HepG2 (cell line): Measurements from ENCODE around the gene ACER3. TPM values are rescaled to one million over a fixed set of nuclear protein-coding genes. Genes with fewer than 3 reads are reported as not detected.

ENCODE experiments used
- ERF ChIP-seq: IDR thresholded peaks from 2 replicates; pipeline ENCODE4 v1.6.1; 2018; ENCODE audit warnings: missing biosample characterization, missing genetic modification reagents
- HOXD1 ChIP-seq: sonication (generic); formaldehyde crosslinking; IDR thresholded peaks from 2 replicates; pipeline ENCODE4 v1.5.0; 2020; ENCODE audit warnings: missing genetic modification reagents
- KDM4B ChIP-seq: sonication (generic); formaldehyde crosslinking; IDR thresholded peaks from 2 replicates; pipeline ENCODE4 v1.4.0; 2020; ENCODE audit warnings: missing genetic modification reagents
- NKX3-1 ChIP-seq: sonication (generic); formaldehyde crosslinking; IDR thresholded peaks from 2 replicates; pipeline ENCODE4 v1.5.0; 2020; ENCODE audit warnings: missing genetic modification reagents
- PAWR ChIP-seq: sonication (generic); formaldehyde crosslinking; IDR thresholded peaks from 2 replicates; pipeline ENCODE4 v1.4.0; 2020; ENCODE audit warnings: missing genetic modification reagents, mild to moderate bottlenecking, borderline replicate concordance
- SMAD1 ChIP-seq: sonication (generic); formaldehyde crosslinking; IDR thresholded peaks from 2 replicates; pipeline ENCODE4 v1.4.0; 2020; ENCODE audit warnings: missing genetic modification reagents, low read depth, mild to moderate bottlenecking, borderline replicate concordance
- SUZ12 ChIP-seq: fragments of 150-350 bp; IDR thresholded peaks from 2 replicates; pipeline ENCODE4 v1.6.1; 2014; ENCODE audit warnings: low read depth, low read length
- ZNF589 ChIP-seq: sonication (generic); formaldehyde crosslinking; conservative IDR thresholded peaks from 2 replicates; pipeline ENCODE4 v1.8.0; 2022; ENCODE audit warnings: mild to moderate bottlenecking, moderate library complexity, missing genetic modification reagents
- ZNF713 ChIP-seq: sonication (generic); formaldehyde crosslinking; IDR thresholded peaks from 2 replicates; pipeline ENCODE4 v1.4.0; 2020; ENCODE audit warnings: mild to moderate bottlenecking, missing genetic modification reagents
- ZNF775 ChIP-seq: sonication (generic); formaldehyde crosslinking; IDR thresholded peaks from 2 replicates; pipeline ENCODE4 v1.4.0; 2020; ENCODE audit warnings: missing genetic modification reagents, mild to moderate bottlenecking, moderate library complexity, borderline replicate concordance
- ZNF792 ChIP-seq: IDR thresholded peaks from 2 replicates; pipeline ENCODE4 v1.6.1; 2016
- polyA plus RNA-seq, 8 experiments: library from polyadenylated mRNA; depleted of rRNA in 3 of 8; stranded (reverse) in 7 of 8; unstranded in 1 of 8; fragments of >200 nt; fragmentation: Illumina TruSeq in 4 of 8; extraction: Trizol in 4 of 8; gene quantifications; 2 replicates each; pipeline versions ENCODE4 v1.2.1 to v1.2.3, GENCODE V29; 2011 to 2016; ENCODE audit warnings: low read depth in 4 of 8, missing spikeins in 1 of 8, mixed read lengths in 1 of 8; ENCODE audit not compliant: insufficient read depth in 1 of 8
- total RNA-seq, 5 experiments: library from RNA; depleted of rRNA; stranded (reverse); fragments of >200 nt; fragmentation: Illumina TruSeq; extraction: Trizol; gene quantifications; 2 replicates each; pipeline ENCODE4 v1.2.3, GENCODE V29; 2016; ENCODE audit warnings: low read depth in 1 of 5
- TF ChIP-seq, protein P1 (sequence below), 2 experiments: sonication (generic) in 1 of 2; formaldehyde crosslinking in 1 of 2; IDR thresholded peaks; 2 replicates each; pipeline versions ENCODE4 v1.4.0 to v1.6.1; 2018 to 2020; ENCODE audit warnings: missing genetic modification reagents in 2 of 2, borderline replicate concordance in 1 of 2, low read depth in 1 of 2, mild to moderate bottlenecking in 1 of 2, missing biosample characterization in 1 of 2
- TF ChIP-seq, protein P2 (sequence below): sonication (generic); formaldehyde crosslinking; IDR thresholded peaks from 2 replicates; pipeline ENCODE4 v1.5.0; 2020; ENCODE audit warnings: mild to moderate bottlenecking, low read depth, missing genetic modification reagents, borderline replicate concordance
- TF ChIP-seq, protein P3 (sequence below): sonication (generic); formaldehyde crosslinking; IDR thresholded peaks from 2 replicates; pipeline ENCODE4 v1.4.0; 2020; ENCODE audit warnings: missing genetic modification reagents
- TF ChIP-seq, protein P4 (sequence below): sonication (generic); formaldehyde crosslinking; IDR thresholded peaks from 2 replicates; pipeline ENCODE4 v1.5.0; 2020; ENCODE audit warnings: mild to moderate bottlenecking, missing genetic modification reagents, borderline replicate concordance

The ACER3 gene
- total and polyA plus RNA-seq, 2 of the 13 experiments (the other 11 are each of a cell fraction or from before 2014, with no cell fraction given): 6.0 to 9.8 TPM

DNA sequence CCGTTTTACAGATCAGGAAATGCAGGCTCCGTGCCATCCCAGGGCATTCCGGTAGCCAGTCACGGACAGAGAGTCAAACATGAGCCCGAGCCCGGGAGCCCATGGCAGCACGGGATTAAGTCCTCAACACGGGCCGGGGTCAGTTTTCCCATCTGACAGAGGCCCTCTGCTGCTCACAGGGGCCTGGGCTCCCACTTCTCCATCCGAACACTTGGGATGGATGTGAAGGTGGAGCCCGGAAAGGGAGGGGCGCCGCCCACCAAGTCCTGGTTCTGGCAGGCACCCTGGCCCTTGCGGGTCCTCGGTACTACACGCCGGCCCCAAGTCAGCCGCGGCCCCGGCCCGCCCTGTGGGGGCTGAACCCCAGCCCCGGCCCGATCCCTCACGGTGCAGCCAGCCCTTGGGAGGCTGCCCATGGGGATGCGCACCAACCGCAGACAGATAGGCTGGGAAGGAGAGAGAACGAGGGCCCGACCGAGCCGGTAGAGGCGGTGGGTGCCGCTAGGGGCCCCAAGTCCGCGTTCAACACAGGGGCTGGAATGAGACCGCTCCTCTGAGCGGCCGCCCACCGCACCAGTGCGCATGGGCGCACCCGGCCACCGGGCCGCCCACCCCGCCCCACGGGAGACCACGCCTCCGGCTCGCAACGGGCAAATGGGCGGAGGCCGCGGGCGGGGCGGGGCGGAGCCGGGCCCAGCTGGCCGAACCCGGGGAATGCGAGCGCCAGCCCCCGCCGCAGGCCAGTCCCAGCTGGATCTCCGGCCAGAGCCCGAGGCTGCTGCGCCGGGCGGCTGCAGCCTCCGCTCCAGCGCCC, 205.7 kb downstream of the ACER3 start, which contains the start of gene CAPN5 (continued):
- TF ChIP-seq, protein P1, sequence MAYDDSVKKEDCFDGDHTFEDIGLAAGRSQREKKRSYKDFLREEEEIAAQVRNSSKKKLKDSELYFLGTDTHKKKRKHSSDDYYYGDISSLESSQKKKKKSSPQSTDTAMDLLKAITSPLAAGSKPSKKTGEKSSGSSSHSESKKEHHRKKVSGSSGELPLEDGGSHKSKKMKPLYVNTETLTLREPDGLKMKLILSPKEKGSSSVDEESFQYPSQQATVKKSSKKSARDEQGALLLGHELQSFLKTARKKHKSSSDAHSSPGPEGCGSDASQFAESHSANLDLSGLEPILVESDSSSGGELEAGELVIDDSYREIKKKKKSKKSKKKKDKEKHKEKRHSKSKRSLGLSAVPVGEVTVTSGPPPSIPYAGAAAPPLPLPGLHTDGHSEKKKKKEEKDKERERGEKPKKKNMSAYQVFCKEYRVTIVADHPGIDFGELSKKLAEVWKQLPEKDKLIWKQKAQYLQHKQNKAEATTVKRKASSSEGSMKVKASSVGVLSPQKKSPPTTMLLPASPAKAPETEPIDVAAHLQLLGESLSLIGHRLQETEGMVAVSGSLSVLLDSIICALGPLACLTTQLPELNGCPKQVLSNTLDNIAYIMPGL (CRISPR knock-in tag; IDR thresholded peaks at IDR 0.05; ENCODE audit: borderline replicate concordance in 1 of 2, low read depth in 1 of 2): peak; percentile 62 to 64; a peak in 3 of 4 replicates
- no peak for TF ChIP-seq ZNF589 (CRISPR knock-in tag)
- peak; percentile 60; the same call in 1 of the 2 replicates for TF ChIP-seq SMAD1 (CRISPR knock-in tag)
- peak; percentile 66 for TF ChIP-seq ERF (CRISPR knock-in tag)
- TF ChIP-seq HOXD1 (CRISPR knock-in tag): no peak
- no peak for TF ChIP-seq ZNF792 (CRISPR knock-in tag)
- TF ChIP-seq PAWR (CRISPR knock-in tag): no peak
- TF ChIP-seq, protein P2, sequence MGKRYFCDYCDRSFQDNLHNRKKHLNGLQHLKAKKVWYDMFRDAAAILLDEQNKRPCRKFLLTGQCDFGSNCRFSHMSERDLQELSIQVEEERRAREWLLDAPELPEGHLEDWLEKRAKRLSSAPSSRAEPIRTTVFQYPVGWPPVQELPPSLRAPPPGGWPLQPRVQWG (CRISPR knock-in tag): no peak
- TF ChIP-seq, protein P3, sequence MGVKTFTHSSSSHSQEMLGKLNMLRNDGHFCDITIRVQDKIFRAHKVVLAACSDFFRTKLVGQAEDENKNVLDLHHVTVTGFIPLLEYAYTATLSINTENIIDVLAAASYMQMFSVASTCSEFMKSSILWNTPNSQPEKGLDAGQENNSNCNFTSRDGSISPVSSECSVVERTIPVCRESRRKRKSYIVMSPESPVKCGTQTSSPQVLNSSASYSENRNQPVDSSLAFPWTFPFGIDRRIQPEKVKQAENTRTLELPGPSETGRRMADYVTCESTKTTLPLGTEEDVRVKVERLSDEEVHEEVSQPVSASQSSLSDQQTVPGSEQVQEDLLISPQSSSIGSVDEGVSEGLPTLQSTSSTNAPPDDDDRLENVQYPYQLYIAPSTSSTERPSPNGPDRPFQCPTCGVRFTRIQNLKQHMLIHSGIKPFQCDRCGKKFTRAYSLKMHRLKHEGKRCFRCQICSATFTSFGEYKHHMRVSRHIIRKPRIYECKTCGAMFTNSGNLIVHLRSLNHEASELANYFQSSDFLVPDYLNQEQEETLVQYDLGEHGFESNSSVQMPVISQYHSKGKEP (CRISPR knock-in tag): no peak
- TF ChIP-seq, protein P4, sequence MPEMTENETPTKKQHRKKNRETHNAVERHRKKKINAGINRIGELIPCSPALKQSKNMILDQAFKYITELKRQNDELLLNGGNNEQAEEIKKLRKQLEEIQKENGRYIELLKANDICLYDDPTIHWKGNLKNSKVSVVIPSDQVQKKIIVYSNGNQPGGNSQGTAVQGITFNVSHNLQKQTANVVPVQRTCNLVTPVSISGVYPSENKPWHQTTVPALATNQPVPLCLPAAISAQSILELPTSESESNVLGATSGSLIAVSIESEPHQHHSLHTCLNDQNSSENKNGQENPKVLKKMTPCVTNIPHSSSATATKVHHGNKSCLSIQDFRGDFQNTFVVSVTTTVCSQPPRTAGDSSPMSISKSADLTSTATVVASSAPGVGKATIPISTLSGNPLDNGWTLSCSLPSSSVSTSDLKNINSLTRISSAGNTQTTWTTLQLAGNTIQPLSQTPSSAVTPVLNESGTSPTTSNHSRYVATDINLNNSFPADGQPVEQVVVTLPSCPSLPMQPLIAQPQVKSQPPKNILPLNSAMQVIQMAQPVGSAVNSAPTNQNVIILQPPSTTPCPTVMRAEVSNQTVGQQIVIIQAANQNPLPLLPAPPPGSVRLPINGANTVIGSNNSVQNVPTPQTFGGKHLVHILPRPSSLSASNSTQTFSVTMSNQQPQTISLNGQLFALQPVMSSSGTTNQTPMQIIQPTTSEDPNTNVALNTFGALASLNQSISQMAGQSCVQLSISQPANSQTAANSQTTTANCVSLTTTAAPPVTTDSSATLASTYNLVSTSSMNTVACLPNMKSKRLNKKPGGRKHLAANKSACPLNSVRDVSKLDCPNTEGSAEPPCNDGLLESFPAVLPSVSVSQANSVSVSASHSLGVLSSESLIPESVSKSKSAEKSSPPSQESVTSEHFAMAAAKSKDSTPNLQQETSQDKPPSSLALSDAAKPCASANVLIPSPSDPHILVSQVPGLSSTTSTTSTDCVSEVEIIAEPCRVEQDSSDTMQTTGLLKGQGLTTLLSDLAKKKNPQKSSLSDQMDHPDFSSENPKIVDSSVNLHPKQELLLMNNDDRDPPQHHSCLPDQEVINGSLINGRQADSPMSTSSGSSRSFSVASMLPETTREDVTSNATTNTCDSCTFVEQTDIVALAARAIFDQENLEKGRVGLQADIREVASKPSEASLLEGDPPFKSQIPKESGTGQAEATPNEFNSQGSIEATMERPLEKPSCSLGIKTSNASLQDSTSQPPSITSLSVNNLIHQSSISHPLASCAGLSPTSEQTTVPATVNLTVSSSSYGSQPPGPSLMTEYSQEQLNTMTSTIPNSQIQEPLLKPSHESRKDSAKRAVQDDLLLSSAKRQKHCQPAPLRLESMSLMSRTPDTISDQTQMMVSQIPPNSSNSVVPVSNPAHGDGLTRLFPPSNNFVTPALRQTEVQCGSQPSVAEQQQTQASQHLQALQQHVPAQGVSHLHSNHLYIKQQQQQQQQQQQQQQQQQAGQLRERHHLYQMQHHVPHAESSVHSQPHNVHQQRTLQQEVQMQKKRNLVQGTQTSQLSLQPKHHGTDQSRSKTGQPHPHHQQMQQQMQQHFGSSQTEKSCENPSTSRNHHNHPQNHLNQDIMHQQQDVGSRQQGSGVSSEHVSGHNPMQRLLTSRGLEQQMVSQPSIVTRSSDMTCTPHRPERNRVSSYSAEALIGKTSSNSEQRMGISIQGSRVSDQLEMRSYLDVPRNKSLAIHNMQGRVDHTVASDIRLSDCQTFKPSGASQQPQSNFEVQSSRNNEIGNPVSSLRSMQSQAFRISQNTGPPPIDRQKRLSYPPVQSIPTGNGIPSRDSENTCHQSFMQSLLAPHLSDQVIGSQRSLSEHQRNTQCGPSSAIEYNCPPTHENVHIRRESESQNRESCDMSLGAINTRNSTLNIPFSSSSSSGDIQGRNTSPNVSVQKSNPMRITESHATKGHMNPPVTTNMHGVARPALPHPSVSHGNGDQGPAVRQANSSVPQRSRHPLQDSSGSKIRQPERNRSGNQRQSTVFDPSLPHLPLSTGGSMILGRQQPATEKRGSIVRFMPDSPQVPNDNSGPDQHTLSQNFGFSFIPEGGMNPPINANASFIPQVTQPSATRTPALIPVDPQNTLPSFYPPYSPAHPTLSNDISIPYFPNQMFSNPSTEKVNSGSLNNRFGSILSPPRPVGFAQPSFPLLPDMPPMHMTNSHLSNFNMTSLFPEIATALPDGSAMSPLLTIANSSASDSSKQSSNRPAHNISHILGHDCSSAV (CRISPR knock-in tag): no peak
- no peak for TF ChIP-seq NKX3-1 (CRISPR knock-in tag)
- no peak for TF ChIP-seq ZNF713 (CRISPR knock-in tag)
- no peak for TF ChIP-seq ZNF775 (CRISPR knock-in tag)
- no peak for TF ChIP-seq SUZ12
- peak; percentile 33; the same call in 1 of the 2 replicates for TF ChIP-seq KDM4B (CRISPR knock-in tag)
